B cell (primary cell): ENCODE data around the gene NUP214. TPM values are rescaled to one million over a fixed set of nuclear protein-coding genes. Genes with fewer than 3 reads are reported as not detected.
"Not testable (repeated sequence)": the region's sequence is repeated elsewhere in the genome, so short reads cannot be mapped to it uniquely, and the experiment has no call there.

Experiments used
- ATAC-seq: fragments of 200-7000 bp; cut with Tn5 transposase; one replicate; pipeline ENCODE4 v1.10.0; 2021; ENCODE audit warnings: low read depth, mild to moderate bottlenecking, moderate number of reproducible peaks, moderate library complexity
- CTCF ChIA-PET: fragments of 350-600 bp; sonication (Branson Sonifier 250); formaldehyde crosslinking; loops from one replicate; lab custom pipeline; 2021; ENCODE audit warnings: antibody characterized with exemption, inconsistent platforms; lab: Charles Lee
- POLR2A ChIA-PET: fragments of 350-600 bp; sonication (Branson Sonifier 250); formaldehyde crosslinking; loops from one replicate; lab custom pipeline; 2021; ENCODE audit warnings: antibody characterized with exemption; lab: Charles Lee
- DNase-seq: peaks from one replicate; pipeline ENCODE4 v3.0.0; 2013
- H2AFZ ChIP-seq: 2 replicates; pipeline ENCODE4 v1.6.1; 2012; ENCODE audit warnings: mild to moderate bottlenecking, low read depth, low read length; ENCODE audit not compliant: insufficient read depth, poor library complexity, severe bottlenecking
- H3K27ac ChIP-seq, 2 donors: 1 replicate in 1 of 2; 2 replicates in 1 of 2; pipeline ENCODE4 v1.5.1; 2012 to 2013; ENCODE audit warnings: low read length in 2 of 2, mild to moderate bottlenecking in 2 of 2, moderate library complexity in 1 of 2
- H3K27me3 ChIP-seq, 4 experiments: fragments of 200-600 bp in 1 of 4; sonication (generic) in 1 of 4; replicated peaks in 1 of 4; 1 replicate in 2 of 4; 2 replicates in 2 of 4; pipeline versions ENCODE4 v1.6.1 to v1.7.0; 2013 to 2016; ENCODE audit warnings: low read length in 3 of 4, mild to moderate bottlenecking in 2 of 4, mixed read lengths in 1 of 4, moderate library complexity in 1 of 4; ENCODE audit not compliant: insufficient read depth in 4 of 4, control insufficient read depth in 3 of 4; ENCODE audit errors: control extremely low read depth in 1 of 4
- H3K36me3 ChIP-seq, 2 experiments: replicated peaks in 1 of 2; 1 replicate in 1 of 2; 2 replicates in 1 of 2; pipeline versions ENCODE4 v1.6.1 to v1.7.1; 2013; ENCODE audit warnings: low read length in 1 of 2; ENCODE audit not compliant: insufficient read depth in 2 of 2, control insufficient read depth in 1 of 2; ENCODE audit errors: control extremely low read depth in 1 of 2, extremely low read depth in 1 of 2
- H3K4me1 ChIP-seq, 2 donors: fragments of 200-600 bp in 1 of 2; sonication (generic) in 1 of 2; 1 replicate in 1 of 2; 2 replicates in 1 of 2; pipeline versions ENCODE4 v1.5.1 to v1.6.1; 2013 to 2017; ENCODE audit warnings: low read length in 2 of 2; ENCODE audit not compliant: control insufficient read depth in 2 of 2, insufficient read depth in 2 of 2
- H3K4me2 ChIP-seq: replicated peaks from 2 replicates; pipeline ENCODE3; 2012; ENCODE audit warnings: mild to moderate bottlenecking, low read depth, low read length; ENCODE audit not compliant: poor library complexity, severe bottlenecking
- H3K4me3 ChIP-seq, 5 experiments: fragments of 200-600 bp in 1 of 5; sonication (generic) in 1 of 5; 1 replicate in 3 of 5; 2 replicates in 2 of 5; pipeline versions ENCODE4 v1.5.1 to v1.7.0; 2011 to 2016; ENCODE audit warnings: low read length in 4 of 5, mild to moderate bottlenecking in 4 of 5, low read depth in 2 of 5, control low read depth in 1 of 5, moderate library complexity in 1 of 5; ENCODE audit not compliant: insufficient read depth in 1 of 5; ENCODE audit errors: control extremely low read depth in 1 of 5, extremely low read depth in 1 of 5
- H3K79me2 ChIP-seq: fragments of 200-600 bp; sonication (generic); one replicate; pipeline ENCODE4 v1.6.0; 2016; ENCODE audit warnings: low read length; ENCODE audit not compliant: control insufficient read depth, insufficient read depth
- H3K9ac ChIP-seq: fragments of 200-600 bp; sonication (generic); 2 replicates; pipeline ENCODE4 v1.6.1; 2017; ENCODE audit warnings: mild to moderate bottlenecking, low read length, moderate library complexity
- H3K9me3 ChIP-seq, 3 donors: one replicate each; pipeline versions ENCODE4 v1.6.1 to v1.7.1; 2013; ENCODE audit warnings: low read length in 2 of 3; ENCODE audit not compliant: control insufficient read depth in 2 of 3, insufficient read depth in 1 of 3; ENCODE audit errors: control extremely low read depth in 1 of 3
- H4K20me1 ChIP-seq: 2 replicates; pipeline ENCODE4 v1.6.0; 2012; ENCODE audit warnings: mild to moderate bottlenecking, low read length; ENCODE audit not compliant: insufficient read depth, control insufficient read depth, poor library complexity, severe bottlenecking
- H3K27ac Mint-ChIP-seq: one replicate; pipeline ENCODE4 v1.8.0; 2021; ENCODE audit warnings: mixed read lengths
- H3K27me3 Mint-ChIP-seq: one replicate; pipeline ENCODE4 v1.8.0; 2021; ENCODE audit warnings: mixed read lengths
- H3K4me1 Mint-ChIP-seq: one replicate; pipeline ENCODE4 v1.8.0; 2021; ENCODE audit warnings: mixed read lengths
- H3K4me3 Mint-ChIP-seq: one replicate; pipeline ENCODE4 v1.8.0; 2021; ENCODE audit warnings: mixed read lengths
- H3K9me3 Mint-ChIP-seq: one replicate; pipeline ENCODE4 v1.8.0; 2022; ENCODE audit warnings: mixed read lengths; ENCODE audit not compliant: insufficient read depth
- CTCF ChIP-seq: fragments of 200-600 bp; IDR thresholded peaks from one replicate; pipeline ENCODE4 v1.8.0; 2022; ENCODE audit warnings: antibody characterized with exemption, mild to moderate bottlenecking
- EZH2 ChIP-seq: IDR thresholded peaks from 2 replicates; pipeline ENCODE4 v1.6.1; 2012; ENCODE audit warnings: borderline replicate concordance, low read depth, mild to moderate bottlenecking, moderate library complexity, low read length; ENCODE audit not compliant: insufficient read depth, poor library complexity, severe bottlenecking
- WGBS: methylation state at CpG from one replicate; pipeline ENCODE4 v1.1.5; 2013; ENCODE audit warnings: missing lambda C conversion rate; ENCODE audit not compliant: insufficient coverage; 5-methylcytosine and 5-hydroxymethylcytosine counted together
- intact Hi-C: fragments of 100-400 bp; cut with micrococcal nuclease; formaldehyde crosslinking; loops from one replicate; pipeline ENCODE4 v1.10.0; 2022
- polyA plus RNA-seq: library from polyadenylated mRNA; depleted of rRNA; stranded (reverse); fragments of >200 nt; gene quantifications from 2 replicates; pipeline ENCODE4 v1.2.3, GENCODE V29; 2012
- total RNA-seq, 2 donors: library from RNA; stranded (reverse); fragments of 120-200 nt in 1 of 2; gene quantifications; 1 replicate in 1 of 2; 2 replicates in 1 of 2; pipeline versions ENCODE4 v1.2.3 to v1.2.4, GENCODE V29; 2013 to 2022

Gene NUP214
- total and polyA plus RNA-seq, 2 donors (not counting 1 experiment from before 2014, with no cell fraction given): 19.0 to 94.6 TPM

- Histone ChIP-seq H2AFZ (no peak overlapping the region), H3K36me3 (peaks cover 0 to 23% of the 10 kb centered on the region in 2 experiments), H3K27ac (no peak overlapping the region), H3K27me3 (no peaks in the 10 kb centered on the region), H3K4me3 (no peak overlapping the region), H3K9me3 (peaks cover 0 to 3% (median 0%) of the 10 kb centered on the region in 3 donors), H3K4me1 (peaks cover 9% of the 10 kb centered on the region in 2 donors), H3K79me2 (no peaks in the 10 kb centered on the region), H4K20me1 (no peaks in the 10 kb centered on the region), H3K4me2 (no peak overlapping the region), H3K9ac (no peak overlapping the region)
- no peak for ATAC-seq
- DNase-seq: no peak
- Mint-ChIP-seq H3K4me3 (no peak overlapping the region), H3K9me3 (peaks cover 5% of the 10 kb centered on the region), H3K4me1 (peaks cover 9% of the 10 kb centered on the region), H3K27me3 (no peaks in the 10 kb centered on the region), H3K27ac (no peak overlapping the region)
- ChIA-PET CTCF (interaction anchor here (0.8 to 1.7 kb wide), 3 partner anchors 28 to 130 kb away, joined by 3 to 11 read pairs (median 5); no protein-coding TSS in a partner anchor), POLR2A (interaction anchor here (1.2 kb wide), 1 partner anchor 46 kb away, joined by 5 read pairs; no protein-coding TSS in a partner anchor)
- TF ChIP-seq EZH2 (no peak), CTCF (no peak)
- intact Hi-C loops: no loop called here
- no CpG with 5 or more reads among the region's 3 CpGs for WGBS
Observed at GRCh38 chr9:131206495-131206894, 81.1 kb downstream of the NUP214 start.

GRCh38 chr9:131211920-131212319, 86.5 kb downstream of the NUP214 start:
- POLR2A ChIA-PET, H3K36me3 ChIP-seq, H3K4me1 Mint-ChIP-seq: not testable (repeated sequence)

More at GRCh38 chr9:131211920-131212319, 86.5 kb downstream of the NUP214 start:
- H3K27ac ChIP-seq, H3K4me2 ChIP-seq, H2AFZ ChIP-seq, H3K4me1 ChIP-seq, DNase-seq, H3K4me3 ChIP-seq, ATAC-seq, H3K9ac ChIP-seq, H3K27me3 ChIP-seq, intact Hi-C loops, H3K27me3 Mint-ChIP-seq, H3K27ac Mint-ChIP-seq, H3K79me2 ChIP-seq, CTCF ChIA-PET, H3K4me3 Mint-ChIP-seq, H4K20me1 ChIP-seq: not testable (repeated sequence)
- WGBS: 100% methylated on average over 3 of the region's 4 CpGs
- peaks cover 0 to 12% (median 5%) of the 10 kb centered on the region in 3 donors for H3K9me3 ChIP-seq
- H3K9me3 Mint-ChIP-seq: peaks cover 11% of the 10 kb centered on the region
